HG02623 (cell line): ENCODE results near the gene DNAJC10.
A peak's percentile ranks its signal among the peaks of the same experiment; 100 is the strongest.
"Not testable (repeated sequence)": the region's sequence is repeated elsewhere in the genome, so short reads cannot be mapped to it uniquely, and the experiment has no call there.

ENCODE experiments used
- ATAC-seq: cut with Tn5 transposase; IDR thresholded peaks from one replicate; pipeline ENCODE4 v1.9.1; 2021; ENCODE audit warnings: moderate library complexity; ENCODE audit not compliant: unreplicated experiment

DNAJC10 gene

GRCh38 chr2:182782686-182783085 lies 66.6 kb downstream of the DNAJC10 start:
- ATAC-seq = not testable (repeated sequence)

- no peak for ATAC-seq
Observed at GRCh38 chr2:182784058-182784706, 68.1 kb downstream of the DNAJC10 start.

GRCh38 chr2:182784777-182785176 lies 68.7 kb downstream of the DNAJC10 start:
- ATAC-seq = peak; percentile 47

- ATAC-seq = no peak
Observed at GRCh38 chr2:182792441-182792840, 76.4 kb downstream of the DNAJC10 start.

GRCh38 chr2:182798736-182799135 lies 82.7 kb downstream of the DNAJC10 start:
- ATAC-seq = no peak

- ATAC-seq = no peak
Observed at GRCh38 chr2:182804128-182804527, 88.1 kb downstream of the DNAJC10 start.

- ATAC-seq = no peak
Observed at GRCh38 chr2:182807319-182807718, 91.3 kb downstream of the DNAJC10 start.

- no peak for ATAC-seq
Observed at GRCh38 chr2:182810087-182810486, 94.0 kb downstream of the DNAJC10 start.

GRCh38 chr2:182814380-182814779 lies 98.3 kb downstream of the DNAJC10 start:
- no peak for ATAC-seq

GRCh38 chr2:182814804-182815203 lies 98.7 kb downstream of the DNAJC10 start:
- ATAC-seq = no peak

- ATAC-seq = no peak
Observed at GRCh38 chr2:182816866-182817265, 100.8 kb downstream of the DNAJC10 start.

GRCh38 chr2:182817558-182817957 lies 101.5 kb downstream of the DNAJC10 start:
- no peak for ATAC-seq

GRCh38 chr2:182818501-182818900 lies 102.4 kb downstream of the DNAJC10 start:
- ATAC-seq = no peak

GRCh38 chr2:182818925-182819324 lies 102.9 kb downstream of the DNAJC10 start:
- ATAC-seq = no peak

GRCh38 chr2:182819412-182819811 lies 103.4 kb downstream of the DNAJC10 start:
- ATAC-seq = no peak

GRCh38 chr2:182821182-182821581 lies 105.1 kb downstream of the DNAJC10 start:
- no peak for ATAC-seq

- no peak for ATAC-seq
Observed at GRCh38 chr2:182822733-182823132, 106.7 kb downstream of the DNAJC10 start.

GRCh38 chr2:182824056-182824766 lies 108.2 kb downstream of the DNAJC10 start:
- ATAC-seq = no peak

GRCh38 chr2:182824767-182825158 lies 108.7 kb downstream of the DNAJC10 start:
- ATAC-seq = no peak

GRCh38 chr2:182826064-182826463 lies 110.0 kb downstream of the DNAJC10 start:
- ATAC-seq = no peak

- no peak for ATAC-seq
Observed at GRCh38 chr2:182826496-182826895, 110.4 kb downstream of the DNAJC10 start.

- ATAC-seq = no peak
Observed at GRCh38 chr2:182827182-182827879, 111.3 kb downstream of the DNAJC10 start.
